VCaP (cell line): ENCODE results near the gene GLRX2.

Source experiments
- H3K27ac ChIP-seq: fragments of 450-650 bp; 2 replicates; pipeline ENCODE4 v1.5.1; 2017
- CTCF ChIP-seq: fragments of 450-650 bp; conservative IDR thresholded peaks from 2 replicates; pipeline ENCODE4 v1.5.1; 2017; ENCODE audit warnings: mild to moderate bottlenecking, moderate library complexity

Gene GLRX2

GRCh38 chr1:193104907-193105820 lies at the start of gene GLRX2:
TSS of gene GLRX2 (minus strand) at chr1:193105414. CDS start at chr1:193105382, 32 bp downstream.
- H3K27ac ChIP-seq: peak within 1 kb of the TSS; percentile 92
- TF ChIP-seq CTCF: 0 out of 2 replicates have a peak, but pooled peaks have one; percentile 14

- TF ChIP-seq CTCF: no peak
- no peak overlapping the region for H3K27ac ChIP-seq
Measured at GRCh38 chr1:193144999-193145398, 39.8 kb upstream of the GLRX2 start.

- no peak for TF ChIP-seq CTCF
- H3K27ac ChIP-seq: no peak overlapping the region
Measured at GRCh38 chr1:193144361-193144938, 39.2 kb upstream of the GLRX2 start.

- peak; percentile 67 for TF ChIP-seq CTCF
- H3K27ac ChIP-seq: no peak overlapping the region
Measured at GRCh38 chr1:193143285-193143684, 38.1 kb upstream of the GLRX2 start.

- H3K27ac ChIP-seq: no peak overlapping the region
- no peak for TF ChIP-seq CTCF
Measured at GRCh38 chr1:193142409-193142808, 37.2 kb upstream of the GLRX2 start.

- no peak overlapping the region for H3K27ac ChIP-seq
Measured at GRCh38 chr1:193141804-193142203, 36.6 kb upstream of the GLRX2 start.

More at GRCh38 chr1:193141804-193142203, 36.6 kb upstream of the GLRX2 start:
- TF ChIP-seq CTCF: no peak
